Stimulated activated CD8-positive, alpha-beta memory T cell treated with anti-CD3 and anti-CD28 coated beads, Interleukin-7, amount 100 ng/mL, for 1 hour (primary cell): Measurements from ENCODE around the gene GPATCH3.
"Not testable (repeated sequence)": the region's sequence is repeated elsewhere in the genome, so short reads cannot be mapped to it uniquely, and the experiment has no call there.

Source experiments
- DNase-seq, 2 donors: peaks; one replicate each; pipeline ENCODE4 v3.0.0-alpha.2; 2020; ENCODE audit warnings: low read depth in 2 of 2

The GPATCH3 gene

GRCh38 chr1:26913389-26913753 lies 13.1 kb upstream of the GPATCH3 start:
- DNase-seq, result no peak

- DNase-seq, result no peak
Observed at GRCh38 chr1:26912147-26912490, 11.9 kb upstream of the GPATCH3 start.

- DNase-seq, result no peak
Observed at GRCh38 chr1:26911399-26912146, 11.3 kb upstream of the GPATCH3 start.

GRCh38 chr1:26910343-26911160 lies 10.3 kb upstream of the GPATCH3 start:
- no peak for DNase-seq

- DNase-seq, result no peak
Observed at GRCh38 chr1:26909951-26910342, 9.7 kb upstream of the GPATCH3 start.

GRCh38 chr1:26907071-26907917 lies 7.0 kb upstream of the GPATCH3 start:
- DNase-seq, result no peak

- no peak for DNase-seq
Observed at GRCh38 chr1:26900815-26901511, 696 bp upstream of the GPATCH3 start.

- DNase-seq, result no peak
Observed at GRCh38 chr1:26897351-26897750, 2.9 kb downstream of the GPATCH3 start.

- DNase-seq, result no peak
Observed at GRCh38 chr1:26894263-26894662, 6.0 kb downstream of the GPATCH3 start.

GRCh38 chr1:26890467-26890796 lies 9.8 kb downstream of the GPATCH3 start:
- DNase-seq, result no peak

GRCh38 chr1:26889551-26890466 lies 10.5 kb downstream of the GPATCH3 start, which contains the start of gene GPN2:
GPN2 (minus strand) TSS chr1:26890283; CDS start chr1:26890096, 187 bp downstream.
- peak; percentile 58 to 62 for DNase-seq

- no peak for DNase-seq
Observed at GRCh38 chr1:26888231-26888630, 12.0 kb downstream of the GPATCH3 start.

- DNase-seq, result no peak
Observed at GRCh38 chr1:26887125-26887524, 13.1 kb downstream of the GPATCH3 start.

GRCh38 chr1:26882696-26883463 lies 17.4 kb downstream of the GPATCH3 start:
- DNase-seq, result no peak

- not testable (repeated sequence) for DNase-seq
Observed at GRCh38 chr1:26881611-26882010, 18.7 kb downstream of the GPATCH3 start.

- DNase-seq, result no peak
Observed at GRCh38 chr1:26879793-26880192, 20.5 kb downstream of the GPATCH3 start.

GRCh38 chr1:26877326-26877725 lies 22.9 kb downstream of the GPATCH3 start:
- DNase-seq, result no peak

GRCh38 chr1:26874896-26875295 lies 25.4 kb downstream of the GPATCH3 start:
- DNase-seq, result no peak

GRCh38 chr1:26873097-26873496 lies 27.2 kb downstream of the GPATCH3 start:
- DNase-seq, result not testable (repeated sequence)
